Activated B cell treated with CpG ODN at 0.5 μM for 24 hours (primary cell): ENCODE measurements around the gene RUSC1. TPM values are rescaled to one million over a fixed set of nuclear protein-coding genes. Genes with fewer than 3 reads are reported as not detected.
"Not testable (repeated sequence)": the region's sequence is repeated elsewhere in the genome, so short reads cannot be mapped to it uniquely, and the experiment has no call there.

Experiments
- ATAC-seq: fragments of 200-7000 bp; cut with Tn5 transposase; one replicate; pipeline ENCODE4 v1.10.0; 2021; ENCODE audit warnings: low read depth, mild to moderate bottlenecking, moderate library complexity
- CTCF ChIA-PET: fragments of 350-600 bp; sonication (Branson Sonifier 250); formaldehyde crosslinking; loops from one replicate; lab custom pipeline; 2021; ENCODE audit warnings: antibody characterized with exemption; lab: Charles Lee
- POLR2A ChIA-PET: fragments of 350-600 bp; sonication (Branson Sonifier 250); formaldehyde crosslinking; loops from one replicate; lab custom pipeline; 2021; ENCODE audit warnings: antibody characterized with exemption; lab: Charles Lee
- DNase-seq: peaks from one replicate; pipeline ENCODE4 v3.0.0; 2022
- H3K27ac Mint-ChIP-seq: one replicate; pipeline ENCODE4 v1.8.0; 2020; ENCODE audit warnings: mixed read lengths
- H3K27me3 Mint-ChIP-seq: one replicate; pipeline ENCODE4 v1.8.0; 2021; ENCODE audit warnings: mixed read lengths
- H3K36me3 Mint-ChIP-seq: one replicate; pipeline ENCODE4 v1.8.0; 2021; ENCODE audit warnings: low read depth, mixed read lengths
- H3K4me1 Mint-ChIP-seq: one replicate; pipeline ENCODE4 v1.8.0; 2021; ENCODE audit warnings: mixed read lengths
- H3K4me3 Mint-ChIP-seq: one replicate; pipeline ENCODE4 v1.8.0; 2020; ENCODE audit warnings: mild to moderate bottlenecking, mixed read lengths
- H3K9me3 Mint-ChIP-seq: one replicate; pipeline ENCODE4 v1.8.0; 2020; ENCODE audit warnings: mixed read lengths
- intact Hi-C: fragments of 100-400 bp; cut with micrococcal nuclease; formaldehyde crosslinking; loops from one replicate; pipeline ENCODE4 v1.15.1; 2024
- total RNA-seq: library from RNA; stranded (reverse); gene quantifications from 2 replicates; pipeline ENCODE4 v1.2.3, GENCODE V29; 2022
- TF ChIP-seq, protein P1 (sequence below): fragments of 200-600 bp; IDR thresholded peaks from one replicate; pipeline ENCODE4 v1.8.0; 2022; ENCODE audit warnings: antibody characterized with exemption, mild to moderate bottlenecking

RUSC1 gene
- total RNA-seq, 1 donor from 2014 or later: 15.0 TPM

DNA sequence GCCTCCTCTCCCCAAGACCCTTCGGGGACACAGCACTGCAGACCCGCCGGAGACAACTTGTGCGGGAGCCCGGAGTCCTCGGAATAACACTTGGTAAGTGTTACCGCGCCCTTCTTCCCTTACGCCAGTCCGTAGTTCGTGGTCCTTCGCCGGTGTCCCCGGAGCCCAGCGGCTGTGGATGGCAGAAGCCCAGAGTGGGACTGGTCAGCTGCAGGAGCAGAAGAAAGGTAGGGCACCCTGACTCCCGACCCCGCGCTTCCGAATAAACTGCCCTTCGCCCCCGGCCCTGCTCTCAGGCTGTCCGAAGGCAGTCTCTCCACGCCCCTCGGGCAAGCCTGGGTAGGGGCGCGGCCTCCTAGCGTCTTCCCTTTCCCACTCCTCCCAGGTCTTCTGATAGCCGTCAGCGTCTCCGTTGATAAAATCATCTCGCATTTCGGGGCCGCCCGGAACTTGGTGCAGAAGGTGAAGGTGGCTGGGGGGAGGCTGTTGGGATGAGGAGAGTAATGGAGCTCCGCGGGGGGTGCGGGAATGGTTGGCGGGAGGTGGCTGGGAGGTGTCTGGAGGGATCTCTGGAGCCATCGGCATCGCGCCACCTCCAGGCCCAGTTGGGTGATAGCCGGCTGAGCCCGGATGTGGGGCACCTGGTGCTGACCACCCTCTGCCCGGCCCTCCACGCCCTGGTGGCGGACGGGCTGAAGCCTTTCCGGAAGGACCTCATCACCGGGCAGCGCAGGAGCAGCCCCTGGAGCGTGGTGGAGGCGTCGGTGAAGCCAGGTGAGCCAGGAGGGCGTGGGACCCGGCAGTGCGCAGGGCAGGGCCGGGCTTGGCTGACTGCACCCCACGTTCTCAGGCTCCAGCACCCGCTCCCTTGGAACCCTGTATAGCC is 4.3 kb downstream of the RUSC1 start:
- TF ChIP-seq, protein P1, sequence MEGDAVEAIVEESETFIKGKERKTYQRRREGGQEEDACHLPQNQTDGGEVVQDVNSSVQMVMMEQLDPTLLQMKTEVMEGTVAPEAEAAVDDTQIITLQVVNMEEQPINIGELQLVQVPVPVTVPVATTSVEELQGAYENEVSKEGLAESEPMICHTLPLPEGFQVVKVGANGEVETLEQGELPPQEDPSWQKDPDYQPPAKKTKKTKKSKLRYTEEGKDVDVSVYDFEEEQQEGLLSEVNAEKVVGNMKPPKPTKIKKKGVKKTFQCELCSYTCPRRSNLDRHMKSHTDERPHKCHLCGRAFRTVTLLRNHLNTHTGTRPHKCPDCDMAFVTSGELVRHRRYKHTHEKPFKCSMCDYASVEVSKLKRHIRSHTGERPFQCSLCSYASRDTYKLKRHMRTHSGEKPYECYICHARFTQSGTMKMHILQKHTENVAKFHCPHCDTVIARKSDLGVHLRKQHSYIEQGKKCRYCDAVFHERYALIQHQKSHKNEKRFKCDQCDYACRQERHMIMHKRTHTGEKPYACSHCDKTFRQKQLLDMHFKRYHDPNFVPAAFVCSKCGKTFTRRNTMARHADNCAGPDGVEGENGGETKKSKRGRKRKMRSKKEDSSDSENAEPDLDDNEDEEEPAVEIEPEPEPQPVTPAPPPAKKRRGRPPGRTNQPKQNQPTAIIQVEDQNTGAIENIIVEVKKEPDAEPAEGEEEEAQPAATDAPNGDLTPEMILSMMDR: no peak
- intact Hi-C loops: loop anchor here (1.0 to 5.0 kb wide), 3 partner anchors 133 to 238 kb away; no protein-coding TSS in a partner anchor
- ATAC-seq: no peak
- Mint-ChIP-seq H3K27me3 (no peaks in the 10 kb centered on the region), H3K36me3 (peaks cover 5% of the 10 kb centered on the region), H3K9me3 (no peaks in the 10 kb centered on the region), H3K4me1 (peaks cover 29% of the 10 kb centered on the region), H3K27ac (peak overlapping the region; percentile 78), H3K4me3 (peak overlapping the region; percentile 88)
- ChIA-PET POLR2A (interaction anchor here (0.5 to 3.3 kb wide), 5 partner anchors 17 to 230 kb away, joined by 6 to 39 read pairs (median 9); partner anchors contain the start of genes CLK2, FDPS, KRTCAP2 and SCAMP3), CTCF (interaction anchor here (1.2 to 5.9 kb wide), 6 partner anchors 10 to 184 kb away, joined by 3 to 79 read pairs (median 10); partner anchors contain the start of gene CLK2)
- DNase-seq: peak; percentile 52

DNA sequence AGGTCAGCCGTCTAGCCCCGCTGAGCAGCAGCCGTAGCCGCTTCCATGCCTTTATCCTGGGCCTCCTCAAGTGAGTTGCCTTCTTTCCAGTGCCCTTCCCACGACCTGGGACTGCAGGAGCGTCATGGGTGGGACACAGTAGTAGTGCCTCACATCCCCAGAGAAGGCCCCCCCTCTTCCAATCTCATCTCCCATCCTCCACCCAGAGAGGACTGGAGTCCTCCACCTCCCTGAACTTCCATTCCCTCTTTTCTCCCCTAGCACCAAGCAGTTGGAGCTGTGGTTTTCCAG is 4.9 kb downstream of the RUSC1 start:
- TF ChIP-seq, protein P1: no peak
- intact Hi-C loops: no loop called here
- H3K4me1 Mint-ChIP-seq: peaks cover 23% of the 10 kb centered on the region

DNA sequence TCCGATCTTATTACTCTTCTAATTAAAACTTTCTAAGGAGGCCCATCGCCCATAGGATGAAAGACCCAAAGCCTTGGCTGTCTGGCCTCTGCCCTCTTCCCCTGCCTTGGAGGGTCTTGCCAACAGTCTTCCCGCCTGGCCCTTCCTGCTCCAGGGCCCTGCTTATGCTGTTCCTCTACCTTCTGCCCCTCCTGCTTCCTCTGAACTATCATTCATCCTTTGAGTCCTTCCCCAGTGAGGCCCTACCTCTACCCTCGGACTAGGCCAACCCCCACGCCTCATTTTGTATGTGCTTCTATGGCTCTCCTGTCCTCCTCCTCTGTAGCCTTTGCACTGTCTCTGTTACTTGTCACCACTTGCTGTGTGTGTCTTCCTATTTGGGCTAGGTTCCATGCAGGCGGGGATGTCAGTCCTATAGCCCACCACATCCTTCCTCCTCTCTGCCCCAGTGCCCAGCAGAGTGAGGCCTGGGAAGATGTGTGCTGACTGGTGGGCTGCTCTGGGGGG is 5.4 kb downstream of the RUSC1 start:
- peaks cover 18% of the 10 kb centered on the region for H3K4me1 Mint-ChIP-seq
- ChIA-PET POLR2A (no interaction called here), CTCF (interaction anchor here (3.0 kb wide), 1 partner anchor 75 kb away, joined by 9 read pairs; no protein-coding TSS in a partner anchor)
- no peaks in the 10 kb centered on the region for H3K27me3 Mint-ChIP-seq
- no peak for ATAC-seq
- intact Hi-C loops: no loop called here
- no peaks in the 10 kb centered on the region for H3K9me3 Mint-ChIP-seq
- H3K36me3 Mint-ChIP-seq: peaks cover 16% of the 10 kb centered on the region
- peak overlapping the region; percentile 36 for H3K27ac Mint-ChIP-seq
- H3K4me3 Mint-ChIP-seq: peak overlapping the region; percentile 67
- DNase-seq: no peak
- TF ChIP-seq, protein P1: no peak

More for the DNA sequence above, 4.9 kb downstream of the RUSC1 start:
- H3K27me3 Mint-ChIP-seq: no peaks in the 10 kb centered on the region
- no peak overlapping the region for H3K27ac Mint-ChIP-seq
- DNase-seq (no peak), ATAC-seq (no peak)
- peak overlapping the region; percentile 88 for H3K4me3 Mint-ChIP-seq
- CTCF ChIA-PET: interaction anchor here (3.0 to 5.9 kb wide), 2 partner anchors 74 to 75 kb away, joined by 9 to 79 read pairs; no protein-coding TSS in a partner anchor
- POLR2A ChIA-PET: interaction anchor here (0.5 to 3.0 kb wide), 2 partner anchors 153 to 230 kb away, joined by 6 to 9 read pairs; partner anchors contain the start of gene KRTCAP2
- peaks cover 11% of the 10 kb centered on the region for H3K36me3 Mint-ChIP-seq
- no peaks in the 10 kb centered on the region for H3K9me3 Mint-ChIP-seq

DNA sequence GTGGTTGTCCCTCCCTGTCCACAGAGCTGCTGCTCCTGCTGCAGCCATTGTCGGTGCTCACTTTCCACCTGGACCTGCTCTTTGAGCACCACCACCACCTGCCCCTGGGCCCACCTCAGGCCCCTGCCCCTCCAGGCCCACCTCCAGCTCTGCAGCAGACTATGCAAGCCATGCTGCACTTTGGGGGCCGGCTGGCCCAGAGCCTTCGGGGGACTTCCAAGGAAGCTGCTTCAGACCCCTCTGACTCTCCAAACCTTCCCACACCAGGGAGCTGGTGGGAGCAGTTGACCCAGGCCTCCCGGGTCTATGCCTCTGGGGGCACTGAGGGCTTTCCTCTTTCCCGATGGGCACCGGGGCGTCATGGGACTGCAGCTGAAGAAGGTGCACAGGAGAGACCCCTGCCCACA is 5.9 kb downstream of the RUSC1 start:
- ChIA-PET CTCF (interaction anchor here (3.0 kb wide), 1 partner anchor 75 kb away, joined by 9 read pairs; no protein-coding TSS in a partner anchor), POLR2A (no interaction called here)
- no peaks in the 10 kb centered on the region for H3K9me3 Mint-ChIP-seq
- H3K27me3 Mint-ChIP-seq: no peaks in the 10 kb centered on the region
- no peak overlapping the region for H3K4me3 Mint-ChIP-seq
- H3K27ac Mint-ChIP-seq: no peak overlapping the region
- DNase-seq (no peak), ATAC-seq (no peak)
- peaks cover 14% of the 10 kb centered on the region for H3K4me1 Mint-ChIP-seq
- intact Hi-C loops: no loop called here
- TF ChIP-seq, protein P1: no peak
- H3K36me3 Mint-ChIP-seq: peaks cover 20% of the 10 kb centered on the region

DNA sequence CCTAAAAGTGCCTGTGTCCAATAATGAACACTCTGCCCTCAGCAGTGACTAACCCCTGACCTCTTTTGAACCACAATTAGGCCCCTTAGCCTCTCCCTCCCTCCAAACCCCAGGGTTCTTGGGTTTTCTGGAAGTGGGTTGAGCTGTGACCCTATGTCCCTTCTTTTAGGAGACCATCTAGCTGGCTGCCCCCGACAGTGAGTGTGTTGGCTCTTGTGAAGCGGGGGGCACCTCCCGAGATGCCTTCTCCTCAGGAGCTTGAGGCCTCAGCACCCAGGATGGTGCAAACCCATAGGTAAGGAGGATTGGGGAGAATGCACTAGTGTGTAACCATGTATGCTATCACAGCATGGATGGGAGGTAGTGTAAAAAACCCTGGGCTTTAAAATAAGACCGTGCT is 7.3 kb downstream of the RUSC1 start:
- ChIA-PET CTCF (interaction anchor here (3.0 kb wide), 1 partner anchor 77 kb away, joined by 9 read pairs; no protein-coding TSS in a partner anchor), POLR2A (no interaction called here)
- Mint-ChIP-seq H3K36me3 (peaks cover 20% of the 10 kb centered on the region), H3K27me3 (no peaks in the 10 kb centered on the region), H3K9me3 (no peaks in the 10 kb centered on the region), H3K4me1 (peaks cover 5% of the 10 kb centered on the region), H3K4me3 (no peak overlapping the region), H3K27ac (no peak overlapping the region)
- DNase-seq (no peak), ATAC-seq (no peak)
- intact Hi-C loops: no loop called here
- TF ChIP-seq, protein P1: no peak

DNA sequence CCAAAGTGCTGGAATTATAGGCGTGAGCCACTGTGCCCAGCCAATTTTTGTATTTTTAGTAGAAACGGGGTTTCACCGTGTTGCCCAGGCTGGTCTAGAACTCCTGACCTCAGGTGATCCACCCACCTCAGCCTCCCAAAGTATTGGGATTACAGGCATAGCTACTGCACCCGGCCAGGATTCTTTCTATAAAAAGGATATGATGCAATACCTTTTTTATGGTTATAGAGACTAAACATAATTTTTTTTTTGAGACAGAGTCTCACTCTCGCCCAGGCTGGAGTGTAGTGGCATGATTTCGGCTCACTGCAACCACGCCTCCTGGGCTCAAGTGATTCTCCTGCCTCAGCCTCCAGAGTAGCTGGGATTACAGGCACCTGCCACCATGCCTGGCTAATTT is 8.2 kb downstream of the RUSC1 start:
- H3K4me1 Mint-ChIP-seq, H3K9me3 Mint-ChIP-seq, CTCF ChIA-PET, DNase-seq, H3K27ac Mint-ChIP-seq, ATAC-seq, H3K4me3 Mint-ChIP-seq, POLR2A ChIA-PET, H3K27me3 Mint-ChIP-seq, intact Hi-C loops: not testable (repeated sequence)
- H3K36me3 Mint-ChIP-seq: peaks cover 26% of the 10 kb centered on the region
